HT1080 (cell line): ENCODE data around the gene FBXL7. TPM values are rescaled to one million over a fixed set of nuclear protein-coding genes. Genes with fewer than 3 reads are reported as not detected.

ENCODE experiments used
- DNase-seq: peaks from one replicate; pipeline ENCODE4 v3.0.0-alpha.2; 2015; ENCODE audit warnings: low read depth
- polyA plus RNA-seq, 2 experiments: library from polyadenylated mRNA; depleted of rRNA; stranded (reverse); fragments of >200 nt; gene quantifications; 2 replicates each; pipeline ENCODE4 v1.2.3, GENCODE V29; 2015
- total RNA-seq: library from RNA; depleted of rRNA; stranded (reverse); fragments of >200 nt; shearing (Covaris generic); gene quantifications from 2 replicates; pipeline ENCODE4 v1.2.3, GENCODE V29; 2014; rRNA removed

Gene FBXL7
- total RNA-seq = 1.4 and 2.5 TPM in 2 replicates
- 3.4 and 3.6 TPM in 2 replicates for polyA plus RNA-seq (2015; cell fraction: cytosol; rRNA removed)
- 5.8 and 6.6 TPM in 2 replicates for polyA plus RNA-seq (2015; cell fraction: nucleus; rRNA removed)

- DNase-seq = peak; percentile 77
Observed at GRCh38 chr5:15499528-15500324, at the start of gene FBXL7. FBXL7 (plus strand) TSS chr5:15500180.

- no peak for DNase-seq
Observed at GRCh38 chr5:15450473-15450872, 49.5 kb upstream of the FBXL7 start.

GRCh38 chr5:15450949-15451348 lies 49.0 kb upstream of the FBXL7 start:
- DNase-seq = no peak

GRCh38 chr5:15452030-15452429 lies 48.0 kb upstream of the FBXL7 start:
- no peak for DNase-seq

GRCh38 chr5:15452781-15453180 lies 47.2 kb upstream of the FBXL7 start:
- DNase-seq = no peak

GRCh38 chr5:15459200-15459599 lies 40.8 kb upstream of the FBXL7 start:
- no peak for DNase-seq

GRCh38 chr5:15463231-15463980 lies 36.6 kb upstream of the FBXL7 start:
- DNase-seq = peak; percentile 13

GRCh38 chr5:15472116-15472515 lies 27.9 kb upstream of the FBXL7 start:
- no peak for DNase-seq

GRCh38 chr5:15474143-15474719 lies 25.7 kb upstream of the FBXL7 start:
- DNase-seq = no peak

GRCh38 chr5:15475367-15475766 lies 24.6 kb upstream of the FBXL7 start:
- no peak for DNase-seq

- DNase-seq = no peak
Observed at GRCh38 chr5:15476977-15477376, 23.0 kb upstream of the FBXL7 start.

GRCh38 chr5:15480436-15480835 lies 19.5 kb upstream of the FBXL7 start:
- DNase-seq = no peak

GRCh38 chr5:15483351-15484097 lies 16.5 kb upstream of the FBXL7 start:
- DNase-seq = no peak

- no peak for DNase-seq
Observed at GRCh38 chr5:15487228-15487627, 12.8 kb upstream of the FBXL7 start.

- no peak for DNase-seq
Observed at GRCh38 chr5:15489571-15490235, 10.3 kb upstream of the FBXL7 start.

- no peak for DNase-seq
Observed at GRCh38 chr5:15492545-15492944, 7.4 kb upstream of the FBXL7 start.

GRCh38 chr5:15493501-15493900 lies 6.5 kb upstream of the FBXL7 start:
- no peak for DNase-seq

GRCh38 chr5:15495026-15495425 lies 5.0 kb upstream of the FBXL7 start:
- no peak for DNase-seq

- peak; percentile 38 for DNase-seq
Observed at GRCh38 chr5:15496886-15497285, 3.1 kb upstream of the FBXL7 start.

- peak; percentile 27 for DNase-seq
Observed at GRCh38 chr5:15500325-15501001, 483 bp downstream of the FBXL7 start.
